K562 (cell line): Measurements from ENCODE around the gene CREB5. TPM values are rescaled to one million over a fixed set of nuclear protein-coding genes. Genes with fewer than 3 reads are reported as not detected.

Experiments used
- ATAC-seq: fragments of 200-7000 bp; cut with Tn5 transposase; 3 replicates; pipeline ENCODE4 v1.9.1; 2020; ENCODE audit warnings: moderate library complexity
- BruUV-seq: library from RNA; stranded (reverse); fragments of 400-500 nt; replicated peaks from 2 replicates; lab custom pipeline; 2021; lab: Mats Ljungman, UMichigan
- CTCF ChIA-PET: fragments of 300-600 bp; formaldehyde crosslinking; extraction: SDS; loops from one replicate; lab custom pipeline; 2021; ENCODE audit warnings: low intra/inter-chr PET ratio; lab: Yijun Ruan, JAX
- POLR2A ChIA-PET: fragments of 300-600, 350-650 bp; sonication (Branson Sonifier 250); formaldehyde crosslinking; extraction: SDS; loops from one replicate; lab custom pipeline; 2021; ENCODE audit warnings: antibody characterized with exemption, inconsistent platforms; lab: Yijun Ruan, JAX
- DNase-seq, 4 experiments: peaks; one replicate each; pipeline versions ENCODE4 v3.0.0 to v3.0.0-alpha.2; 2011 to 2018; ENCODE audit warnings: low spot score in 3 of 4, mixed read lengths in 3 of 4; ENCODE audit errors: extremely low read depth in 1 of 4
- FAIRE-seq: peaks from 2 replicates; lab custom pipeline; 2011; peaks lifted over from hg19 to GRCh38; lab: Jason Lieb, UNC
- H2AFZ ChIP-seq: 2 replicates; pipeline ENCODE4 v1.6.0; 2011; ENCODE audit warnings: low read depth, low read length, control low read depth, inconsistent platforms
- H3K27ac ChIP-seq: fragments of 200-600 bp; 3 replicates; pipeline ENCODE4 v1.8.0; 2011; ENCODE audit warnings: low read depth, mild to moderate bottlenecking, control low read depth, inconsistent platforms, low read length, moderate library complexity, mixed read lengths; ENCODE audit errors: extremely low read depth
- H3K27me3 ChIP-seq, 2 experiments: fragments of 300-600 bp in 1 of 2; 2 replicates in 1 of 2; 3 replicates in 1 of 2; pipeline versions ENCODE4 v1.6.0 to v1.8.0; 2011; ENCODE audit warnings: inconsistent platforms in 2 of 2, low read length in 2 of 2, mild to moderate bottlenecking in 1 of 2, mixed read lengths in 1 of 2, moderate library complexity in 1 of 2; ENCODE audit not compliant: control insufficient read depth in 2 of 2, insufficient read depth in 2 of 2
- H3K36me3 ChIP-seq: fragments of 300-600 bp; 3 replicates; pipeline ENCODE4 v1.8.0; 2011; ENCODE audit warnings: mild to moderate bottlenecking, low read length, inconsistent platforms; ENCODE audit not compliant: control insufficient read depth, insufficient read depth
- H3K4me1 ChIP-seq, 2 experiments: fragments of 200-600 bp in 1 of 2; replicated peaks in 1 of 2; 2 replicates in 1 of 2; 3 replicates in 1 of 2; pipeline versions ENCODE4 v1.5.1 to v1.8.0; 2011; ENCODE audit warnings: inconsistent platforms in 2 of 2, low read length in 2 of 2, mild to moderate bottlenecking in 1 of 2, mixed read lengths in 1 of 2, moderate library complexity in 1 of 2; ENCODE audit not compliant: control insufficient read depth in 2 of 2, insufficient read depth in 2 of 2
- H3K4me2 ChIP-seq: 2 replicates; pipeline ENCODE4 v1.6.1; 2011; ENCODE audit warnings: low read length, control low read depth, inconsistent platforms, mixed read lengths; ENCODE audit not compliant: insufficient read depth
- H3K4me3 ChIP-seq: fragments of 200-600 bp; sonication (generic), shearing (Covaris generic); 2 replicates; pipeline ENCODE4 v1.5.1; 2016; ENCODE audit warnings: control low read depth, inconsistent platforms
- H3K79me2 ChIP-seq: fragments of 200-600 bp; 3 replicates; pipeline ENCODE4 v1.8.0; 2011; ENCODE audit warnings: low read length, inconsistent platforms; ENCODE audit not compliant: control insufficient read depth, insufficient read depth
- H3K9ac ChIP-seq, 2 experiments: 2 replicates each; pipeline versions ENCODE4 v1.6.0 to v1.6.1; 2011; ENCODE audit warnings: low read depth in 2 of 2, low read length in 2 of 2, control low read depth in 1 of 2, inconsistent platforms in 1 of 2, mild to moderate bottlenecking in 1 of 2, mixed read lengths in 1 of 2; ENCODE audit not compliant: insufficient read depth in 1 of 2
- H3K9me1 ChIP-seq: one replicate; pipeline ENCODE4 v1.6.0; 2011; ENCODE audit warnings: inconsistent platforms, mild to moderate bottlenecking, low read length, moderate library complexity; ENCODE audit not compliant: control insufficient read depth, insufficient read depth
- H3K9me3 ChIP-seq: replicated peaks from 2 replicates; pipeline ENCODE4 v1.5.1; 2011; ENCODE audit warnings: low read depth, low read length, inconsistent platforms; ENCODE audit not compliant: control insufficient read depth, insufficient read depth
- H4K20me1 ChIP-seq: replicated peaks from 2 replicates; pipeline ENCODE4 v1.6.1; 2011; ENCODE audit warnings: low read length, inconsistent platforms, mixed read lengths; ENCODE audit not compliant: control insufficient read depth, insufficient read depth
- BACH1 ChIP-seq: fragments of 200-800 bp; sonication (Bioruptor generic); IDR thresholded peaks from 2 replicates; pipeline ENCODE4 v1.6.1; 2016; ENCODE audit warnings: missing genetic modification characterization, missing compliant biosample characterization
- ELF4 ChIP-seq: fragments of 450-650 bp; formaldehyde crosslinking; IDR thresholded peaks from 2 replicates; pipeline ENCODE4 v1.4.0; 2022; ENCODE audit warnings: missing genetic modification characterization
- EZH2 ChIP-seq: IDR thresholded peaks from 2 replicates; pipeline ENCODE4 v1.6.1; 2012; ENCODE audit warnings: low read depth, mild to moderate bottlenecking, inconsistent platforms, low read length, borderline replicate concordance
- ILK ChIP-seq: fragments of 450-650 bp; IDR thresholded peaks from 2 replicates; pipeline ENCODE4 v1.6.1; 2016; ENCODE audit warnings: missing genetic modification characterization, low read depth, mild to moderate bottlenecking, missing compliant biosample characterization, moderate library complexity, borderline replicate concordance
- MAFF ChIP-seq: IDR thresholded peaks from 2 replicates; pipeline ENCODE4 v1.6.1; 2012; ENCODE audit warnings: low read length, improper control_type of control experiment
- MCM2 ChIP-seq: fragments of 450-650 bp; IDR thresholded peaks from 2 replicates; pipeline ENCODE4 v1.6.1; 2017; ENCODE audit warnings: low read depth, mild to moderate bottlenecking
- MYC ChIP-seq, 2 experiments: fragments of 250-450 bp in 1 of 2; sonication (Bioruptor Pico) in 1 of 2; IDR thresholded peaks; 2 replicates each; pipeline versions ENCODE4 v1.5.1 to v1.6.1; 2012 to 2021; ENCODE audit warnings: low read depth in 2 of 2, borderline replicate concordance in 1 of 2, improper control_type of control experiment in 1 of 2, low read length in 1 of 2, mild to moderate bottlenecking in 1 of 2, moderate library complexity in 1 of 2
- NUFIP1 ChIP-seq: fragments of 450-650 bp; IDR thresholded peaks from 2 replicates; pipeline ENCODE4 v1.6.1; 2018; ENCODE audit not compliant: partially characterized antibody
- RAD21 ChIP-seq, 2 experiments: fragments of 250-450 bp in 1 of 2; fragments of 450-650 bp in 1 of 2; sonication (Bioruptor Pico) in 1 of 2; formaldehyde crosslinking in 1 of 2; IDR thresholded peaks in 1 of 2; conservative IDR thresholded peaks in 1 of 2; 2 replicates each; pipeline versions ENCODE4 v1.4.0 to v1.8.0; 2020 to 2022; ENCODE audit warnings: mild to moderate bottlenecking in 2 of 2, moderate library complexity in 1 of 2
- ZEB2 ChIP-seq: fragments of 450-650 bp; IDR thresholded peaks from 2 replicates; pipeline ENCODE4 v1.6.1; 2016
- ZFP36 ChIP-seq: fragments of 150-350 bp; IDR thresholded peaks from 2 replicates; pipeline ENCODE4 v1.6.1; 2018; ENCODE audit warnings: low read length, low read depth; ENCODE audit not compliant: partially characterized antibody
- ZNF253 ChIP-seq: fragments of 250-450 bp; sonication (Bioruptor Pico); conservative IDR thresholded peaks from 2 replicates; pipeline ENCODE4 v1.6.1; 2021; ENCODE audit warnings: mild to moderate bottlenecking
- ZNF551 ChIP-seq: fragments of 250-450 bp; sonication (Bioruptor Pico); IDR thresholded peaks from 2 replicates; pipeline ENCODE4 v1.5.0; 2021; ENCODE audit warnings: mild to moderate bottlenecking, moderate library complexity
- ZNF717 ChIP-seq: fragments of 250-450 bp; sonication (Bioruptor Pico); IDR thresholded peaks from 2 replicates; pipeline ENCODE4 v1.5.0; 2021
- WGBS: fragments of 100-300 bp; shearing (Covaris generic); methylation state at CpG from one replicate; pipeline ENCODE4 v1.1.6; 2016; ENCODE audit warnings: low coverage, mixed read lengths; ENCODE audit not compliant: insufficient coverage; ENCODE audit errors: missing lambda C conversion rate; 5-methylcytosine and 5-hydroxymethylcytosine counted together
- in situ Hi-C: fragments of 300-500 bp; cut with MboI; formaldehyde crosslinking; loops from 4 replicates; pipeline ENCODE4 v1.15.0; 2018; ENCODE audit warnings: inconsistent platforms, mixed read lengths
- intact Hi-C: fragments of 100-400 bp; cut with micrococcal nuclease; formaldehyde crosslinking; loops from 2 replicates; pipeline ENCODE4 v1.14.2; 2022
- polyA plus RNA-seq, 8 experiments: library from polyadenylated mRNA; depleted of rRNA in 4 of 8; stranded (reverse) in 5 of 8; unstranded in 3 of 8; fragments of >200 nt; fragmentation: Nextera tagmentation in 2 of 8; fragmentation: Illumina TruSeq in 1 of 8; extraction: Ambion mirVana in 2 of 8; extraction: Trizol in 1 of 8; gene quantifications; 2 replicates each; pipeline versions ENCODE4 v1.2.1 to v1.2.3, GENCODE V29; 2011 to 2014; ENCODE audit warnings: inconsistent platforms in 1 of 8, missing spikeins in 1 of 8
- total RNA-seq, 7 experiments: library from RNA; depleted of rRNA in 6 of 7; stranded (reverse); fragments of >200 nt in 6 of 7; fragmentation: Illumina TruSeq in 2 of 7; extraction: Trizol in 2 of 7; gene quantifications; 2 replicates each; pipeline versions ENCODE4 v1.2.1 to v1.2.3, GENCODE V29; 2011 to 2021; ENCODE audit warnings: low replicate concordance in 1 of 7
- TF ChIP-seq, protein P1 (sequence below): fragments of 150-350 bp; IDR thresholded peaks from 2 replicates; pipeline ENCODE4 v1.6.1; 2014; ENCODE audit warnings: low read depth, mild to moderate bottlenecking, low read length, borderline replicate concordance
- TF ChIP-seq, protein P2 (sequence below): fragments of 250-450 bp; sonication (Bioruptor Pico); IDR thresholded peaks from 2 replicates; pipeline ENCODE4 v1.8.0; 2021; ENCODE audit warnings: borderline replicate concordance, mild to moderate bottlenecking, moderate library complexity; ENCODE audit not compliant: poor library complexity, severe bottlenecking

The CREB5 gene
- total and polyA plus RNA-seq, 9 of the 15 experiments (the other 6 are each of a cell fraction or from before 2014, with no cell fraction given) = 0.33 to 6.4 (median 1.8) TPM

DNA sequence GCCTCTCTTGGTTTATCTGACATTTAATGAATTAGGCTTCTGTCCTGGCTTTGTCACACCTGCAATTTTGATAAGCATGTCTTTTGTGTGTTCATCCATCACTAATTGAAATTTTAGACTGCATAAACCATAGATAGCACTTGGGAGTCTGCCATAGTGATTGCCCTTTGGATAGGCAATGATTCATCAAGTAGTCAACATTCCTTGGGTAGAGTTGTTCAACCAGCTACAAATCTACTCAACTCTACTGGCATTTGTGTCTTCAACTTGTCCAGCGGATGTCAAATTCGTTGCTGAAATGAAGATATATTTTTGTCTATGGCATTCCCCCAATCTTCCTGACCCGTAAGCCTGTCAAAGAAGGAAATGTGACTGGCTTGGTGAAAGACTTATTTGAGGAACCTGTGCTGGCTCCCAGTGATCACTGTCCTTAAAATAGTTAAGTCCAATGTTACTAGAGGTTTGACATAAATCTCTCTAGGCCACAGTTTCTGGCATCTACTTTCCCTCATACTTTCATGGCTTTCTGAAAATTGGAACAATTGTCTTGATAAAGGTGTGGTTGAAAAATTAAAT is 33.7 kb upstream of the CREB5 start:
- H3K4me2 ChIP-seq = no peak overlapping the region
- no peak for FAIRE-seq

More for the DNA sequence above, 33.7 kb upstream of the CREB5 start:
- Histone ChIP-seq H3K9me1 (no peaks in the 10 kb centered on the region), H3K27me3 (no peaks in the 10 kb centered on the region), H3K79me2 (no peaks in the 10 kb centered on the region), H3K9ac (no peak overlapping the region), H3K4me1 (no peaks in the 10 kb centered on the region), H3K4me3 (no peak overlapping the region), H2AFZ (no peak overlapping the region), H3K9me3 (no peaks in the 10 kb centered on the region), H3K27ac (no peak overlapping the region), H3K36me3 (no peaks in the 10 kb centered on the region), H4K20me1 (no peaks in the 10 kb centered on the region)
- ChIA-PET POLR2A (interaction anchor here (1.2 kb wide), 1 partner anchor 25 kb away, joined by 3 read pairs; no protein-coding TSS in a partner anchor), CTCF (no interaction called here)
- in situ Hi-C loops (no loop called here), intact Hi-C loops (no loop called here)
- DNase-seq (no peak), ATAC-seq (no peak)
- WGBS = 0% methylated on average over 3 of the region's 3 CpGs
- TF ChIP-seq, protein P1, sequence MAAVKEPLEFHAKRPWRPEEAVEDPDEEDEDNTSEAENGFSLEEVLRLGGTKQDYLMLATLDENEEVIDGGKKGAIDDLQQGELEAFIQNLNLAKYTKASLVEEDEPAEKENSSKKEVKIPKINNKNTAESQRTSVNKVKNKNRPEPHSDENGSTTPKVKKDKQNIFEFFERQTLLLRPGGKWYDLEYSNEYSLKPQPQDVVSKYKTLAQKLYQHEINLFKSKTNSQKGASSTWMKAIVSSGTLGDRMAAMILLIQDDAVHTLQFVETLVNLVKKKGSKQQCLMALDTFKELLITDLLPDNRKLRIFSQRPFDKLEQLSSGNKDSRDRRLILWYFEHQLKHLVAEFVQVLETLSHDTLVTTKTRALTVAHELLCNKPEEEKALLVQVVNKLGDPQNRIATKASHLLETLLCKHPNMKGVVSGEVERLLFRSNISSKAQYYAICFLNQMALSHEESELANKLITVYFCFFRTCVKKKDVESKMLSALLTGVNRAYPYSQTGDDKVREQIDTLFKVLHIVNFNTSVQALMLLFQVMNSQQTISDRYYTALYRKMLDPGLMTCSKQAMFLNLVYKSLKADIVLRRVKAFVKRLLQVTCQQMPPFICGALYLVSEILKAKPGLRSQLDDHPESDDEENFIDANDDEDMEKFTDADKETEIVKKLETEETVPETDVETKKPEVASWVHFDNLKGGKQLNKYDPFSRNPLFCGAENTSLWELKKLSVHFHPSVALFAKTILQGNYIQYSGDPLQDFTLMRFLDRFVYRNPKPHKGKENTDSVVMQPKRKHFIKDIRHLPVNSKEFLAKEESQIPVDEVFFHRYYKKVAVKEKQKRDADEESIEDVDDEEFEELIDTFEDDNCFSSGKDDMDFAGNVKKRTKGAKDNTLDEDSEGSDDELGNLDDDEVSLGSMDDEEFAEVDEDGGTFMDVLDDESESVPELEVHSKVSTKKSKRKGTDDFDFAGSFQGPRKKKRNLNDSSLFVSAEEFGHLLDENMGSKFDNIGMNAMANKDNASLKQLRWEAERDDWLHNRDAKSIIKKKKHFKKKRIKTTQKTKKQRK = no peak
- no peak for TF ChIP-seq ZNF253 (CRISPR knock-in tag)
- no peak for TF ChIP-seq MCM2
- TF ChIP-seq NUFIP1 = no peak
- TF ChIP-seq BACH1 (tag) = no peak
- TF ChIP-seq ZEB2 = no peak
- no peak for TF ChIP-seq MAFF
- no peak for TF ChIP-seq RAD21 (CRISPR knock-in tag; conservative IDR thresholded peaks at IDR 0.05 in 1 of 2, IDR thresholded peaks at IDR 0.05 in 1 of 2)
- no peak for TF ChIP-seq MYC (IDR thresholded peaks at IDR 0.05; ENCODE audit: low read depth, low read length)
- no peak for TF ChIP-seq MYC (CRISPR knock-in tag; IDR thresholded peaks at IDR 0.05; ENCODE audit: borderline replicate concordance, low read depth)
- no peak for TF ChIP-seq ZFP36
- TF ChIP-seq ZNF717 (CRISPR knock-in tag) = no peak
- TF ChIP-seq, protein P2, sequence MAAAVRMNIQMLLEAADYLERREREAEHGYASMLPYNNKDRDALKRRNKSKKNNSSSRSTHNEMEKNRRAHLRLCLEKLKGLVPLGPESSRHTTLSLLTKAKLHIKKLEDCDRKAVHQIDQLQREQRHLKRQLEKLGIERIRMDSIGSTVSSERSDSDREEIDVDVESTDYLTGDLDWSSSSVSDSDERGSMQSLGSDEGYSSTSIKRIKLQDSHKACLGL (CRISPR knock-in tag) = no peak
- TF ChIP-seq EZH2 = no peak
- TF ChIP-seq ILK (tag) = no peak
- TF ChIP-seq ZNF551 (CRISPR knock-in tag) = no peak
- TF ChIP-seq ELF4 (CRISPR knock-in tag) = no peak
- BruUV-seq = no TSS peak
